HEK293 (cell line): Measurements from ENCODE around the gene PDE1C.

Experiments used
- CTCF ChIA-PET: fragments of 350-600 bp; formaldehyde crosslinking; extraction: SDS; loops from one replicate; lab custom pipeline; 2021; ENCODE audit warnings: antibody characterized with exemption; lab: Yijun Ruan, JAX
- POLR2A ChIA-PET: fragments of 300-600 bp; formaldehyde crosslinking; extraction: SDS; loops from one replicate; lab custom pipeline; 2020; ENCODE audit warnings: antibody characterized with exemption, inconsistent platforms; lab: Yijun Ruan, JAX
- H3K27ac ChIP-seq: fragments of 200-500 bp; sonication (Bioruptor generic); 2 replicates; pipeline ENCODE4 v1.5.1; 2014; ENCODE audit warnings: low read depth, low read length, control low read depth, inconsistent platforms; ENCODE audit errors: extremely low read depth
- H3K36me3 ChIP-seq, 2 experiments: fragments of 200-500 bp in 1 of 2; sonication (Bioruptor generic) in 1 of 2; 1 replicate in 1 of 2; 2 replicates in 1 of 2; pipeline ENCODE4 v1.5.1; 2014 to 2017; ENCODE audit warnings: inconsistent platforms in 2 of 2, low read length in 2 of 2; ENCODE audit not compliant: control insufficient read depth in 2 of 2, insufficient read depth in 1 of 2
- H3K4me1 ChIP-seq: fragments of 200-500 bp; sonication (Bioruptor generic); 2 replicates; pipeline ENCODE4 v1.5.1; 2014; ENCODE audit warnings: mild to moderate bottlenecking, low read length, inconsistent platforms; ENCODE audit not compliant: control insufficient read depth, insufficient read depth
- H3K4me3 ChIP-seq: 2 replicates; pipeline ENCODE4 v1.5.1; 2011; ENCODE audit warnings: low read depth, mild to moderate bottlenecking, control low read depth, low read length, moderate library complexity
- H3K9me3 ChIP-seq: fragments of 200-500 bp; sonication (Bioruptor generic); 2 replicates; pipeline ENCODE4 v1.5.1; 2014; ENCODE audit warnings: low read depth, low read length, inconsistent platforms; ENCODE audit not compliant: control insufficient read depth, insufficient read depth
- CTCF ChIP-seq: fragments of 450-650 bp; formaldehyde crosslinking; IDR thresholded peaks from 2 replicates; pipeline ENCODE4 v1.5.1; 2016; ENCODE audit warnings: missing biosample characterization, missing genetic modification characterization
- KLF1 ChIP-seq: fragments of 450-650 bp; formaldehyde crosslinking; IDR thresholded peaks from 2 replicates; pipeline ENCODE4 v1.5.1; 2016; ENCODE audit warnings: missing biosample characterization, missing genetic modification characterization
- MYNN ChIP-seq: fragments of 450-650 bp; formaldehyde crosslinking; IDR thresholded peaks from 2 replicates; pipeline ENCODE4 v1.5.1; 2016; ENCODE audit warnings: missing biosample characterization, missing genetic modification characterization, borderline replicate concordance
- MZF1 ChIP-seq: fragments of 450-650 bp; formaldehyde crosslinking; IDR thresholded peaks from 2 replicates; pipeline ENCODE4 v1.5.1; 2017; ENCODE audit warnings: missing biosample characterization, missing genetic modification characterization, borderline replicate concordance
- PBX3 ChIP-seq: sonication (generic); formaldehyde crosslinking; IDR thresholded peaks from 2 replicates; pipeline ENCODE4 v1.8.1; 2022; ENCODE audit warnings: mild to moderate bottlenecking, moderate library complexity, missing genetic modification reagents
- SCRT2 ChIP-seq: fragments of 450-650 bp; formaldehyde crosslinking; IDR thresholded peaks from 2 replicates; pipeline ENCODE4 v1.5.1; 2016; ENCODE audit warnings: missing biosample characterization, missing genetic modification characterization
- SP2 ChIP-seq: fragments of 450-650 bp; formaldehyde crosslinking; IDR thresholded peaks from 2 replicates; pipeline ENCODE4 v1.5.1; 2016; ENCODE audit warnings: missing biosample characterization, missing genetic modification characterization
- ZBTB6 ChIP-seq: fragments of 450-650 bp; formaldehyde crosslinking; IDR thresholded peaks from 2 replicates; pipeline ENCODE4 v1.5.1; 2017; ENCODE audit warnings: missing biosample characterization, missing genetic modification characterization
- ZBTB8A ChIP-seq: fragments of 450-650 bp; formaldehyde crosslinking; IDR thresholded peaks from 2 replicates; pipeline ENCODE4 v1.5.1; 2016; ENCODE audit warnings: missing biosample characterization, missing genetic modification characterization
- ZFHX2 ChIP-seq: fragments of 450-650 bp; formaldehyde crosslinking; conservative IDR thresholded peaks from 2 replicates; pipeline ENCODE4 v1.5.1; 2016; ENCODE audit warnings: missing biosample characterization, missing genetic modification characterization
- ZFP37 ChIP-seq: fragments of 450-650 bp; formaldehyde crosslinking; IDR thresholded peaks from 2 replicates; pipeline ENCODE4 v1.5.1; 2016; ENCODE audit warnings: missing biosample characterization, missing genetic modification characterization
- ZNF121 ChIP-seq: fragments of 450-650 bp; formaldehyde crosslinking; IDR thresholded peaks from 2 replicates; pipeline ENCODE4 v1.5.1; 2016; ENCODE audit warnings: missing biosample characterization, missing genetic modification characterization
- ZNF148 ChIP-seq: fragments of 450-650 bp; formaldehyde crosslinking; IDR thresholded peaks from 2 replicates; pipeline ENCODE4 v1.5.0; 2017; ENCODE audit warnings: missing biosample characterization, missing genetic modification characterization, borderline replicate concordance
- ZNF214 ChIP-seq: fragments of 450-650 bp; formaldehyde crosslinking; IDR thresholded peaks from 2 replicates; pipeline ENCODE4 v1.5.1; 2017; ENCODE audit warnings: missing biosample characterization, mild to moderate bottlenecking, missing genetic modification characterization, borderline replicate concordance
- ZNF223 ChIP-seq: fragments of 450-650 bp; formaldehyde crosslinking; IDR thresholded peaks from 2 replicates; pipeline ENCODE4 v1.5.1; 2016; ENCODE audit warnings: missing biosample characterization, missing genetic modification characterization
- ZNF239 ChIP-seq: fragments of 450-650 bp; formaldehyde crosslinking; IDR thresholded peaks from 2 replicates; pipeline ENCODE4 v1.5.1; 2016; ENCODE audit warnings: missing biosample characterization, missing genetic modification characterization
- ZNF248 ChIP-seq: fragments of 450-650 bp; formaldehyde crosslinking; IDR thresholded peaks from 2 replicates; pipeline ENCODE4 v1.5.1; 2017; ENCODE audit warnings: missing biosample characterization, missing genetic modification characterization
- ZNF266 ChIP-seq: fragments of 450-650 bp; formaldehyde crosslinking; IDR thresholded peaks from 2 replicates; pipeline ENCODE4 v1.5.1; 2016; ENCODE audit warnings: missing biosample characterization, missing genetic modification characterization, low read depth
- ZNF311 ChIP-seq: fragments of 450-650 bp; formaldehyde crosslinking; IDR thresholded peaks from 2 replicates; pipeline ENCODE4 v1.5.1; 2017; ENCODE audit warnings: missing biosample characterization, missing genetic modification characterization, borderline replicate concordance
- ZNF354C ChIP-seq: fragments of 450-650 bp; formaldehyde crosslinking; IDR thresholded peaks from 2 replicates; pipeline ENCODE4 v1.5.1; 2016; ENCODE audit warnings: missing biosample characterization, missing genetic modification characterization, low read depth, borderline replicate concordance
- ZNF404 ChIP-seq: fragments of 450-650 bp; formaldehyde crosslinking; IDR thresholded peaks from 2 replicates; pipeline ENCODE4 v1.5.1; 2017; ENCODE audit warnings: missing biosample characterization, missing genetic modification characterization
- ZNF561 ChIP-seq: fragments of 450-650 bp; IDR thresholded peaks from 2 replicates; pipeline ENCODE4 v1.5.1; 2018; ENCODE audit warnings: missing biosample characterization, missing genetic modification characterization, borderline replicate concordance
- ZNF645 ChIP-seq: fragments of 450-650 bp; formaldehyde crosslinking; IDR thresholded peaks from 2 replicates; pipeline ENCODE4; 2016; ENCODE audit warnings: missing biosample characterization, missing genetic modification characterization
- ZNF777 ChIP-seq: fragments of 450-650 bp; formaldehyde crosslinking; IDR thresholded peaks from 2 replicates; pipeline ENCODE4 v1.5.1; 2017; ENCODE audit warnings: missing biosample characterization, missing genetic modification characterization, borderline replicate concordance
- ZNF785 ChIP-seq: fragments of 450-650 bp; formaldehyde crosslinking; IDR thresholded peaks from 2 replicates; pipeline ENCODE4 v1.5.1; 2016; ENCODE audit warnings: missing biosample characterization, missing genetic modification characterization
- ZNF792 ChIP-seq: fragments of 450-650 bp; formaldehyde crosslinking; IDR thresholded peaks from 2 replicates; pipeline ENCODE4 v1.5.1; 2016; ENCODE audit warnings: missing biosample characterization, missing genetic modification characterization
- TF ChIP-seq, protein P1 (sequence below): fragments of 450-650 bp; formaldehyde crosslinking; IDR thresholded peaks from 2 replicates; pipeline ENCODE4 v1.5.1; 2016; ENCODE audit warnings: missing biosample characterization, missing genetic modification characterization
- TF ChIP-seq, protein P2 (sequence below): fragments of 450-650 bp; formaldehyde crosslinking; IDR thresholded peaks from 2 replicates; pipeline ENCODE4 v1.5.1; 2016; ENCODE audit warnings: missing biosample characterization, missing genetic modification characterization

PDE1C gene

DNA sequence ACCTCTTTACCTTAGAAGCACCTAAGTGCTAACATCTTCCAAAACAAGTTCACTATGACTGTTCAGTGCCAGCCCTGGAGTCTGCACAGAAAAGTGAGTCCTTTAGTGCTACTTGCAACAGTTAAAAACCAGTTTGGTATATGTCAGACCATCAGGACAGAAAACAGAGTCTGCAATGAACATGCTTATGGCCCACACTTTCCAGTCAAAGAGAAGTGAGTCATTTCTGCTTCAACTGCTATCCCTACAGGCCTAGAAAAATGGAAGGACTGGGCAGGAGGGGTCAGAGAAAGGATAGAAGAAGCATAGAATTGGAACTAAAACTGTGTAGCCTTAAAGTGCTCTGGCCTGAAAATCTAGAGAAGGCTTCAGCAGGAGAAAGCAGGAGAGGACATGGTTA, 108.0 kb downstream of the PDE1C start:
- Histone ChIP-seq H3K4me3 (no peak overlapping the region), H3K4me1 (no peaks in the 10 kb centered on the region), H3K36me3 (no peaks in the 10 kb centered on the region), H3K27ac (no peak overlapping the region), H3K9me3 (no peaks in the 10 kb centered on the region)
- CTCF ChIA-PET = no interaction called here
- POLR2A ChIA-PET = no interaction called here
- TF ChIP-seq CTCF (tag by site-specific recombination) = no peak
- no peak for TF ChIP-seq ZNF645 (tag by site-specific recombination)
- TF ChIP-seq ZNF792 (tag by site-specific recombination) = no peak
- no peak for TF ChIP-seq SCRT2 (tag by site-specific recombination)
- TF ChIP-seq ZNF214 (tag by site-specific recombination) = no peak
- TF ChIP-seq ZNF148 (tag by site-specific recombination) = no peak
- no peak for TF ChIP-seq ZNF223 (tag by site-specific recombination)
- no peak for TF ChIP-seq MYNN
- TF ChIP-seq, protein P1, sequence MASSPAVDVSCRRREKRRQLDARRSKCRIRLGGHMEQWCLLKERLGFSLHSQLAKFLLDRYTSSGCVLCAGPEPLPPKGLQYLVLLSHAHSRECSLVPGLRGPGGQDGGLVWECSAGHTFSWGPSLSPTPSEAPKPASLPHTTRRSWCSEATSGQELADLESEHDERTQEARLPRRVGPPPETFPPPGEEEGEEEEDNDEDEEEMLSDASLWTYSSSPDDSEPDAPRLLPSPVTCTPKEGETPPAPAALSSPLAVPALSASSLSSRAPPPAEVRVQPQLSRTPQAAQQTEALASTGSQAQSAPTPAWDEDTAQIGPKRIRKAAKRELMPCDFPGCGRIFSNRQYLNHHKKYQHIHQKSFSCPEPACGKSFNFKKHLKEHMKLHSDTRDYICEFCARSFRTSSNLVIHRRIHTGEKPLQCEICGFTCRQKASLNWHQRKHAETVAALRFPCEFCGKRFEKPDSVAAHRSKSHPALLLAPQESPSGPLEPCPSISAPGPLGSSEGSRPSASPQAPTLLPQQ = no peak
- no peak for TF ChIP-seq SP2 (tag by site-specific recombination)
- TF ChIP-seq ZNF311 (tag by site-specific recombination) = no peak
- no peak for TF ChIP-seq ZNF785 (tag by site-specific recombination)
- no peak for TF ChIP-seq ZFHX2 (tag by site-specific recombination)
- no peak for TF ChIP-seq ZNF404
- no peak for TF ChIP-seq ZNF239 (tag by site-specific recombination)
- TF ChIP-seq ZNF354C (tag by site-specific recombination) = no peak
- TF ChIP-seq ZBTB6 (tag by site-specific recombination) = no peak
- TF ChIP-seq MZF1 (tag by site-specific recombination) = no peak
- no peak for TF ChIP-seq KLF1 (tag by site-specific recombination)

DNA sequence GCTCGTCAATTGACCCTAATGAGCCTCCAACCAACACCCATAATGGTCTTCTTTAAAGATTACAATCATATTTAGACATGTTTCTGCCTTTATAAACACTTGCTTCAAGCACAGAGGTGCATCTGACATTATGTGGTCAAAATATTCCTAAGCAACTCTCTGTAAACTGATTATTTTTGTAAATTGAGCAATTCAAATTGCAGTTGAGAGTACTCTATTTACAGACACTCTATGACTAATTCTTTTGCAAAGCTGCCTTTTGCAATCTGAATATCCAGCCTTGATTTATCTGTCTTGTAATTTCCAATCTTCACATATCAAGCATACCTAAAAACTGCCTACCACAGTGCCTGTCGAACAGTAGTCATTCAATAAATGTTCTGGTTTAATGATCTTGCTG, 112.0 kb downstream of the PDE1C start:
- POLR2A ChIA-PET = no interaction called here
- Histone ChIP-seq H3K27ac (no peak overlapping the region), H3K9me3 (no peaks in the 10 kb centered on the region), H3K4me1 (no peaks in the 10 kb centered on the region), H3K36me3 (no peaks in the 10 kb centered on the region)
- TF ChIP-seq ZNF266 (tag by site-specific recombination) = no peak
- no peak for TF ChIP-seq ZNF777 (tag by site-specific recombination)
- TF ChIP-seq ZBTB8A = no peak
- no peak for TF ChIP-seq ZNF121 (tag by site-specific recombination)
- TF ChIP-seq PBX3 = no peak
- TF ChIP-seq ZNF248 (tag by site-specific recombination) = no peak
- TF ChIP-seq ZNF561 (tag by site-specific recombination) = no peak
- TF ChIP-seq, protein P2, sequence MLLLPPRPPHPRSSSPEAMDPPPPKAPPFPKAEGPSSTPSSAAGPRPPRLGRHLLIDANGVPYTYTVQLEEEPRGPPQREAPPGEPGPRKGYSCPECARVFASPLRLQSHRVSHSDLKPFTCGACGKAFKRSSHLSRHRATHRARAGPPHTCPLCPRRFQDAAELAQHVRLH (tag by site-specific recombination) = no peak
- no peak for TF ChIP-seq ZFP37
- TF ChIP-seq, all 188 proteins: peak for 0
- CTCF ChIA-PET = no interaction called here
- no peak overlapping the region for H3K4me3 ChIP-seq
